MCF 10A (cell line): Measurements from ENCODE around the gene RHBDD2. TPM values are rescaled to one million over a fixed set of nuclear protein-coding genes. Genes with fewer than 3 reads are reported as not detected.
"Not testable (repeated sequence)": the region's sequence is repeated elsewhere in the genome, so short reads cannot be mapped to it uniquely, and the experiment has no call there.

Experiments
- BruUV-seq: library from RNA; stranded (reverse); fragments of 400-500 nt; replicated peaks from 2 replicates; lab custom pipeline; 2021; lab: Mats Ljungman, UMichigan
- CTCF ChIA-PET: fragments of 300-600 bp; sonication (Branson Sonifier 250); formaldehyde crosslinking; extraction: SDS; loops from one replicate; lab custom pipeline; 2021; ENCODE audit warnings: antibody characterized with exemption, inconsistent platforms; lab: Yijun Ruan, JAX
- POLR2A ChIA-PET: fragments of 300-600, 350-650 bp; sonication (Branson Sonifier 250); formaldehyde crosslinking; extraction: SDS; loops from one replicate; lab custom pipeline; 2020; ENCODE audit warnings: antibody characterized with exemption, inconsistent platforms; lab: Yijun Ruan, JAX
- DNase-seq: peaks from one replicate; pipeline ENCODE4 v3.0.0-alpha.2; 2018; ENCODE audit not compliant: unreplicated experiment
- H3K27ac Mint-ChIP-seq: one replicate; pipeline ENCODE4 v1.8.0; 2022; ENCODE audit warnings: mild to moderate bottlenecking, low read depth, mixed read lengths; ENCODE audit not compliant: unreplicated experiment
- H3K27me3 Mint-ChIP-seq: one replicate; pipeline ENCODE4 v1.8.0; 2022; ENCODE audit warnings: mixed read lengths; ENCODE audit not compliant: insufficient read depth, unreplicated experiment
- H3K36me3 Mint-ChIP-seq: one replicate; pipeline ENCODE4 v1.8.0; 2022; ENCODE audit warnings: mild to moderate bottlenecking, moderate library complexity, mixed read lengths; ENCODE audit not compliant: insufficient read depth, unreplicated experiment
- H3K4me1 Mint-ChIP-seq: one replicate; pipeline ENCODE4 v1.8.0; 2022; ENCODE audit warnings: mixed read lengths; ENCODE audit not compliant: insufficient read depth, unreplicated experiment
- H3K4me3 Mint-ChIP-seq: one replicate; pipeline ENCODE4 v1.8.0; 2022; ENCODE audit warnings: mild to moderate bottlenecking, moderate library complexity, mixed read lengths; ENCODE audit not compliant: unreplicated experiment
- H3K9me3 Mint-ChIP-seq: one replicate; pipeline ENCODE4 v1.8.0; 2022; ENCODE audit warnings: mixed read lengths; ENCODE audit not compliant: unreplicated experiment
- CTCF ChIP-seq: fragments of 200-600 bp; IDR thresholded peaks from one replicate; pipeline ENCODE4 v1.8.0; 2022; ENCODE audit warnings: antibody characterized with exemption, mild to moderate bottlenecking; ENCODE audit not compliant: unreplicated experiment
- intact Hi-C: fragments of 100-400 bp; cut with micrococcal nuclease; formaldehyde crosslinking; loops from 2 replicates; pipeline ENCODE4 v1.14.1; 2022
- total RNA-seq: library from RNA; stranded (reverse); gene quantifications from 2 replicates; pipeline ENCODE4 v1.2.3, GENCODE V29; 2022

Gene RHBDD2
- total RNA-seq, 1 experiment from 2014 or later, result 38.6 TPM

- no peak for TF ChIP-seq CTCF
- Mint-ChIP-seq H3K27ac (no peak overlapping the region), H3K27me3 (no peaks in the 10 kb centered on the region), H3K4me1 (peaks cover 17% of the 10 kb centered on the region), H3K9me3 (no peaks in the 10 kb centered on the region), H3K4me3 (no peak overlapping the region), H3K36me3 (no peaks in the 10 kb centered on the region)
- DNase-seq, result no peak
- intact Hi-C loops, result loop anchor here (10.0 kb wide), 1 partner anchor 73 kb away; the partner anchor contains the start of gene CCL26
- BruUV-seq, result no TSS peak
- POLR2A ChIA-PET, result interaction anchor here (1.8 kb wide), 1 partner anchor 200 kb away, joined by 3 read pairs; the partner anchor contains the start of genes MDH2 and STYXL1
- CTCF ChIA-PET, result interaction anchor here (1.4 kb wide), 1 partner anchor 18 kb away, joined by 4 read pairs; no protein-coding TSS in a partner anchor
These were observed 31.1 kb upstream of the RHBDD2 start for GRCh38 chr7:75847707-75848106.

GRCh38 chr7:75849573-75849972 is 29.3 kb upstream of the RHBDD2 start:
- DNase-seq, result peak; percentile 39
- H3K4me1 Mint-ChIP-seq, result peaks cover 8% of the 10 kb centered on the region
- intact Hi-C loops, result loop anchor here (10.0 kb wide), 1 partner anchor 75 kb away; the partner anchor contains the start of gene CCL26
- no peaks in the 10 kb centered on the region for H3K9me3 Mint-ChIP-seq
- no peaks in the 10 kb centered on the region for H3K27me3 Mint-ChIP-seq
- no peak for TF ChIP-seq CTCF
- ChIA-PET CTCF (interaction anchor here (0.6 kb wide), 1 partner anchor 104 kb away, joined by 3 read pairs; no protein-coding TSS in a partner anchor), POLR2A (no interaction called here)
- no peaks in the 10 kb centered on the region for H3K36me3 Mint-ChIP-seq
- peak overlapping the region; percentile 29 for H3K27ac Mint-ChIP-seq
- no TSS peak for BruUV-seq
- no peak overlapping the region for H3K4me3 Mint-ChIP-seq

GRCh38 chr7:75850235-75850634 is 28.6 kb upstream of the RHBDD2 start:
- Mint-ChIP-seq H3K9me3 (no peaks in the 10 kb centered on the region), H3K4me1 (peaks cover 8% of the 10 kb centered on the region), H3K4me3 (no peak overlapping the region), H3K36me3 (no peaks in the 10 kb centered on the region), H3K27me3 (no peaks in the 10 kb centered on the region), H3K27ac (no peak overlapping the region)
- no peak for DNase-seq
- intact Hi-C loops, result no loop called here
- TF ChIP-seq CTCF, result no peak
- BruUV-seq, result no TSS peak
- ChIA-PET POLR2A (no interaction called here), CTCF (no interaction called here)

- no peak for TF ChIP-seq CTCF
- H3K9me3 Mint-ChIP-seq, result no peaks in the 10 kb centered on the region
- ChIA-PET CTCF (interaction anchor here (0.7 to 1.1 kb wide), 3 partner anchors 14 to 215 kb away, joined by 4 read pairs; no protein-coding TSS in a partner anchor), POLR2A (interaction anchor here (0.7 to 0.9 kb wide), 2 partner anchors 13 to 24 kb away, joined by 3 read pairs; partner anchors contain the start of gene RHBDD2)
- no peaks in the 10 kb centered on the region for H3K36me3 Mint-ChIP-seq
- no TSS peak for BruUV-seq
- H3K4me3 Mint-ChIP-seq, result no peak overlapping the region
- peak; percentile 46 for DNase-seq
- H3K27me3 Mint-ChIP-seq, result no peaks in the 10 kb centered on the region
- intact Hi-C loops, result no loop called here
- no peak overlapping the region for H3K27ac Mint-ChIP-seq
- H3K4me1 Mint-ChIP-seq, result peaks cover 8% of the 10 kb centered on the region
These were observed 24.6 kb upstream of the RHBDD2 start for GRCh38 chr7:75854233-75854632.

GRCh38 chr7:75854813-75855345 is 24.0 kb upstream of the RHBDD2 start:
- BruUV-seq, H3K4me1 Mint-ChIP-seq, H3K4me3 Mint-ChIP-seq, H3K27me3 Mint-ChIP-seq, intact Hi-C loops, H3K9me3 Mint-ChIP-seq, H3K27ac Mint-ChIP-seq, H3K36me3 Mint-ChIP-seq: not testable (repeated sequence)
- peak; percentile 14 for DNase-seq
- ChIA-PET CTCF (interaction anchor here (1.1 kb wide), 1 partner anchor 165 kb away, joined by 4 read pairs; no protein-coding TSS in a partner anchor), POLR2A (interaction anchor here (0.9 kb wide), 1 partner anchor 12 kb away, joined by 3 read pairs; no protein-coding TSS in a partner anchor)
